ENCODE data around the gene CD40LG.

Gene CD40LG

GRCh38 chrX:136647677-136648360, at the start of gene CD40LG:
CD40LG (plus strand) TSS chrX:136648158; CDS start chrX:136648249, 91 bp downstream.
- DNase-seq (ENCODE audit: low spot score): no peak

- no peak for DNase-seq (ENCODE audit: low spot score)
These were observed 49.3 kb upstream of the CD40LG start for GRCh38 chrX:136598631-136599030.

GRCh38 chrX:136600059-136600458, 47.9 kb upstream of the CD40LG start:
- no peak for DNase-seq (ENCODE audit: low spot score)

DNA sequence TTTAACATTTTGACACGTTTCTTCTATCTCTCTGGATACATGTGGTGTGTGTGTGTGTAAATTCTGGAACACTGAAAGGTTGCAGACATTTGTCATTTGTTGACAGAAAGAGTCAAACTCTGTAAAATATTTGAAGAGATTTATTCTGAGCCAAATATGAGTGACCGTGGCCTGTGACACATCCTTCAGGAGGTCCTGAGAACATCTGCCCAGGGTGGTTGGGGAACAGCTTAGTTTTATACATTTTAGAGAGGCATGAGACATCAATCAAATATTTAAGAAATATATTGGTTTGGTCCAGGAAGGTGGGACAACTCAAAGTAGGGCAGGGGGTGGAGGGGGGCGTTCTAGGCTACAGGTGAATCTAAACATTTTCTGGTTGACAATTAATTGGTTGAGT, 40.7 kb upstream of the CD40LG start:
- DNase-seq (ENCODE audit: low spot score): no peak

DNA sequence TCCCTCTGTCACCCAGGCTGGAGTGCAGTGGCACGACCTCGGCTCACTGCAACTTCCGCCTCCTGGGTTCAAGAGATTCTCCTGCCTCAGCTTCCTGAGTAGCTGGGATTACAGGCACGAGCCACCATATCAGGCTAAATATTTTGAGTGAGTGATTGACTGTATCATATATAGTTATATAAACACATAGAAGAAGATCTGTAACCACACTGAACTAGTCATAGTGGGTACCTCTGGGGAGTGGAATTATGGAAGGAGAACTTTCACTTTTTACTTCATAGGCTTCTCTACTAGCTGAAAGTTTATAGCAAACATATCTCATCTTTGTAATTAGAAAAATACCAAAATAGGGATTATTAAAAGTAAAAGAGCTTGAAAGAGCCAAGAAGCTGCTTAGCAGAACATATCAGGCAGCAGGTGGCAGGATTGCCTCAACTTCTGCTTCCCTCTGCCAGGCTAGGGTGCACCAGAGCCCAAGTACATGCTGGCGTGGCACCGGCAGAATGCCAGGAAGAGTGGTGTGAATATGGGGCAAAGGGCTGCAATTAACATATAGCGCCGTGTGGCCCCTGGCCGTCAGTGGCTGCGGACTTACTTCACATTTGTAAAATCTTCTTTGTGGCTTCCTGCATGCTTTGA, 39.5 kb upstream of the CD40LG start:
- peak; percentile 10 for DNase-seq (ENCODE audit: low spot score)

- DNase-seq (ENCODE audit: low spot score): no peak
These were observed 30.8 kb upstream of the CD40LG start for GRCh38 chrX:136616987-136617685.

GRCh38 chrX:136619899-136620505, 28.0 kb upstream of the CD40LG start:
- DNase-seq (ENCODE audit: low spot score): no peak

DNA sequence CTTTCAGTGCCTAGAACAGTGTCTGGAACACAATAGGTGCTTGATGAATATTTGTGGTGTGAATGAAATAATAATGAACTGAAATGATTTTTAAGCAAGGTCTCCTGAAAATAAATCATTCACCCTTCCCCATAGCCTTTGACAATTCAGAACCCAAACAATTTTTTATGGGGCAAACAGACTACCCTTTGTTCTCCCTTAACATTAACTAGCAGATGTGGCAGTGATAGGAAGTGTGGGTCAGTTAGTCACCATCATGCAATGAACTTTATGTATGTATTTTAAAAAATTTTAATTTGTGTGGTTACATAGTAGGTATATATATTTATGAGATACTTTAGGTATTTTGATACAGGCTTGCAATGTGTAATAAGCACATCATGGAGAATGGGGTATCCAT, 27.2 kb upstream of the CD40LG start:
- no peak for DNase-seq (ENCODE audit: low spot score)

DNA sequence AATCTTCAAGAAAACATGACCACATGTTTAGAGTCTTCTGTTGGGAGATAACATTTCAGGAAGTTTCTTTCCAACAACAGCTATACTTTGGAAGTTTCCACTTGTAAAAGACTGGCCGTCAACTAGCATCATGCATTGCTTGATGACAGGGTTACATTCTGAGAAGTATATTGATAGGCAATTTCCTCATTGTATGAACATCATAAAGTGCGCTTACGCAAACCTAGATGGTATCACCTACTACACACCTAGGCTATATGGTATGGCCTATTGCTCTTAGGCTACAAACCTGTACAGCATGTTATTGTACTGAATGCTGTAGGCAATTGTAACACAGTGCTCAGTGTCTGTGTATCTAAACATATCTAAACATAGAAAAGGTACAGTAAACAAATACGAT, 25.4 kb upstream of the CD40LG start:
- no peak for DNase-seq (ENCODE audit: low spot score)

- no peak for DNase-seq (ENCODE audit: low spot score)
These were observed 24.6 kb upstream of the CD40LG start for GRCh38 chrX:136623396-136623795.

- no peak for DNase-seq (ENCODE audit: low spot score)
These were observed 22.7 kb upstream of the CD40LG start for GRCh38 chrX:136625246-136625645.

GRCh38 chrX:136626237-136626636, 21.7 kb upstream of the CD40LG start:
- DNase-seq (ENCODE audit: low spot score): no peak

DNA sequence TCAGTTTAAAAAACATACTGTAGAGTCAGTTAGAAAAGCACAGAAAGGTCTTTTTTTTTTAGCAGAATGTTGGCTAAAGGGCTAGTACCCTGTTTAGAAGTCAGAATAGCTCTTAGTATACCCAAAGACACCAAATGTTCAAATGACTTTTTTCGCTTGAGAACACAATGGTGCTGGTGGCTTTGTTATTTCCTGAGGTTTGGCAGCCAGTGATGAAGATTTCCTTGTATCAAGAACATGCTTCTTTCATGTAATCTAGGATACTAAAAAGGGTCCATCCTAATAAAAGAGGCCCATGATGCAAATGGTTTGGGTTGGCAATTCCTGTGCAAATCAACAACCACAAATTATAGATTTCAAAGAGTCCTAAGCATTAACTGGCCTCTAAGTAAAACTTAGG, 21.1 kb upstream of the CD40LG start:
- no peak for DNase-seq (ENCODE audit: low spot score)

- DNase-seq (ENCODE audit: low spot score): no peak
These were observed 20.5 kb upstream of the CD40LG start for GRCh38 chrX:136627409-136627808.

GRCh38 chrX:136629084-136629750, 18.7 kb upstream of the CD40LG start:
- no peak for DNase-seq (ENCODE audit: low spot score)

DNA sequence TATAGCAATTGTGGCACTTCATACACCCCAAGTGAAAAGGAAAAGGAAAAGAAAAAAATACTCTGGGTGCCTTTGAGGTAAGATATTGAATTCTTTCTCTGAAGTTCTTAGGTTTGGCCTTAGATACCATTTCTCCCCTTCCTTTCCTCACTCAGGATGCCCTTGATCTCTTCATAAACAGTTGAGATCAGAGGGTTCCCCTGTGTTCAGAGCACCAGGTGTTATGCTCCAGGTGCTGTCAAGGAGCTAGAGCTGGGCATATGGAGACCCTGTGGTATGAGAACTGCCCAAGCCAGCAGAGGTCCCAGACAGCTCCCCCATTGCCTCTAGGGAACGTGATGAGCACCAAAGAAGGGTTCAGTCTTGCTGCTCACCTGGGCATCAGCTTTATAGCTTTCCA, 17.1 kb upstream of the CD40LG start:
- DNase-seq (ENCODE audit: low spot score): no peak

DNA sequence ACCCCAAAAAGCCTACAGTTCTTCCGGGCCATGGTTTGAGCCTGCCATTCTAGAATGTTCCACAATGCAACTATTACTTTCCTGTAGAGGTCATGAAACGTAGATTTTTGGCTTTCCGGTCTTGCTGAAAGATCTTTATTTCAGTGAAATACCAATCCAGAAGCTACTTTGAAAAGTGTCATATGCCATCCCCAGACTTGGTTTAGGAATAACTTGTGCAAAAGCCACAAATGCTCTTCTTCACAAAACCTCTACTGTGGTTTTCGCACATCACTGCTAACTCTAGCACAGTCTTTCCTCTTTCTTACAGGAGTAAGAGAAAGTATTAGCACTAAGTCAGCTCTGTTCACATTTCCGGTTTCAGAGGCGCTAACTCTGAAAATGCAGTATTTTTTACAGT, 12.7 kb upstream of the CD40LG start:
- DNase-seq (ENCODE audit: low spot score): no peak

GRCh38 chrX:136636121-136636520, 11.8 kb upstream of the CD40LG start:
- no peak for DNase-seq (ENCODE audit: low spot score)

- peak; percentile 10 for DNase-seq (ENCODE audit: low spot score)
These were observed 8.3 kb upstream of the CD40LG start for GRCh38 chrX:136639506-136640176.

GRCh38 chrX:136643243-136643642, 4.7 kb upstream of the CD40LG start:
- no peak for DNase-seq (ENCODE audit: low spot score)

- DNase-seq (ENCODE audit: low spot score): no peak
These were observed 1.2 kb upstream of the CD40LG start for GRCh38 chrX:136646602-136647239.

Measured in AG20443 (cell line).